ENCODE results near the gene AFP.

GRCh38 chr4:73401412-73401811 is 34.6 kb upstream of the AFP start:
- TF ChIP-seq CTCF (IDR thresholded peaks at IDR 0.05) = no peak
- TF ChIP-seq POLR2AphosphoS5 (IDR thresholded peaks at IDR 0.05; ENCODE audit: insufficient read depth in 1 of 2, low read depth in 1 of 2) = no peak
